GM21786 (cell line): ENCODE measurements around the gene TXNRD2.
"Not testable (repeated sequence)": the region's sequence is repeated elsewhere in the genome, so short reads cannot be mapped to it uniquely, and the experiment has no call there.

ENCODE experiments used
- ATAC-seq: cut with Tn5 transposase; IDR thresholded peaks from one replicate; pipeline ENCODE4 v1.9.1; 2021; ENCODE audit not compliant: unreplicated experiment

TXNRD2 gene

DNA sequence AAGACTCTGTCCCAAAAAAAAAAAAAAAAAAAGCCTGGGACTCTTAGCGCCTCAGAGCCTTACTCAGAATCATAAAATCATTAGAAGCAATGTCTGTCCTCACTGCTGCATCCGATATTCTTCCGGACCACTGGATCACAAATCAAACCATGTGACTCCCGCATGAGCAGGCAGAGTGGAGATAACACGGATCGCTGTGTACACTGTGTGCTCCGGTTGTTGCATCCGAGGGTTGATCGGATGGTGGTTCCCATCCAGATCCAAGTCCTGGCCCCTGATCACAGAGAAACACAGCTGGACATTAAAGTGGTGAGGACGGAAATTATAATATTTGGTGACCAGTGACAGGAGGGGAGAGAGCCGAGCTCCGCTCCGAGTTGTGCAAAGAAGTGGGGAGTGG, 9.7 kb upstream of the TXNRD2 start:
- no peak for ATAC-seq

DNA sequence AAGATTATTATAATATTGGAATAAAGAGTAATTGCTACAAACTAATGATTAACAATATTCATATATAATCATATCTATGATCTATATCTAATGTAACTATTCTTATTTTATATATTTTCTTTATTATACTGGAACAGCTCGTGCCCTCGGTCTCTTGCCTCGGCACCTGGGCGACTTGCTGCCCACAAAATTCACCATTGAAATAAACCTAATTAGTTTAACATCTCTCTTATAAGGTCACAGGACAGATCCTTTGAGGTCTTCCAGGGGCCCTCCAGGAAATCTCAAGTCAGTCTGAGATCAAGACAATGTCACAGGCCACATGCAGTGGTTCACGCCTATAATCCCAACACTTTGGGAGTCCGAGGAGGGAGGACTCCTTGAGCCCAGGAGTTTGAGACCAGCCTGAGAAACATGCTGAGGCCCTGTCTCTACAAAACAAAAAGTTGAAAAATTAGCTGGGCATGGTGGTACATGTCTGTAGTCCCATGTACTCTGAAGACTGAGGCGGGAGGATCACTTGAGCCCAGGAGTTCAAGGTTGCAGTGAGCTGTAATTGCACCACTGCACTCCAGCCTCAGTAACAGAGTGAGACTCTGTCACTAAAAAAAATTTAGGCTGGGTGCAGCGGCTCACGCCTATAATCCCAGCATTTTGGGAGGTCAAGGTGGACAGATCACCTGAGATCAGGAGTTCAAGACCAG, 6.6 kb upstream of the TXNRD2 start:
- no peak for ATAC-seq

DNA sequence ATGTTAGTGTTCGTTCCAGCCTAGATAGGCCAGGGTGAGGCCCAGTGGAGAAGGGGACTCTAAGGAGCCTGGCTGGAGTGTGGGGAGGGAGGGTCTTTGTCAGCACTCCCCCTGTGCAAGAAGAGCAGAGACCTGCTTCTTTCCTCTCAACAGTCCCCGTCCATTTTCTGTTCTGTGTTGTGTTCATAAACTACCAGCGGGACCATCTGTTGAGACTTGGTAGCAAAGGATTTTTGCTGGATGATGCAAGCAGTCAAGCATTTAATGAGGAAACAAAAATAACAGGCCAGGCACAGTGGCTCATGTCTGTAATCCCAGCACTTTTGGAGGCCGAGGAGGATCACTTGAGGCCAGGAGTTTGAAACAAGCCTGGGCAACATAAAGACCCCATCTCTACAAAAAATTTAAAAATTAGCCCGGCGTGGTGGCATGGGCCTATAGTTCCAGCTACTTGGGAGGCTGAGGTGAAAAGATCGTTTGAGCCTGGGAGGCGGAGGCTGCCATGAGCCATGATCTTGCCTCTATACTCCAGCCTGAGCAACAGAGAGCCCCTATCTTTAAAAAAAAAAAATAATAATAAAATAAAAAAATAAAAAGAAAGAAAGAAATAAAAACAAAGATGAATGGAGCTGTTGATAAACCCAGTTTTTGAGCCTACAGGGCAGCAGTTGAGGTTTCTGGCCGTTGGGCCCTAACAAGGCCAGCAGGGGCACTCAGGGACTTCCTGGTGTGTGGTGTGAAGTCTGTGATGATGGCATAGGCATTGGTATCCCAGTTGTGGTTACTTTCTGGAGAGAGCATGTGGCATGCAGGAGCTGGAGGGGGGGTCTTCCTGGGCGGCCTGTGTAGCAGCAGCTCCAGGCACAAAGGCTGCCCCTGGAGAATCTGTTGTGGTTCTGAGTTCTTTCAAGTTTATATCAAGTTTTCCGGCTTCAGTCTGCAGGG, 1.7 kb upstream of the TXNRD2 start:
- no peak for ATAC-seq

DNA sequence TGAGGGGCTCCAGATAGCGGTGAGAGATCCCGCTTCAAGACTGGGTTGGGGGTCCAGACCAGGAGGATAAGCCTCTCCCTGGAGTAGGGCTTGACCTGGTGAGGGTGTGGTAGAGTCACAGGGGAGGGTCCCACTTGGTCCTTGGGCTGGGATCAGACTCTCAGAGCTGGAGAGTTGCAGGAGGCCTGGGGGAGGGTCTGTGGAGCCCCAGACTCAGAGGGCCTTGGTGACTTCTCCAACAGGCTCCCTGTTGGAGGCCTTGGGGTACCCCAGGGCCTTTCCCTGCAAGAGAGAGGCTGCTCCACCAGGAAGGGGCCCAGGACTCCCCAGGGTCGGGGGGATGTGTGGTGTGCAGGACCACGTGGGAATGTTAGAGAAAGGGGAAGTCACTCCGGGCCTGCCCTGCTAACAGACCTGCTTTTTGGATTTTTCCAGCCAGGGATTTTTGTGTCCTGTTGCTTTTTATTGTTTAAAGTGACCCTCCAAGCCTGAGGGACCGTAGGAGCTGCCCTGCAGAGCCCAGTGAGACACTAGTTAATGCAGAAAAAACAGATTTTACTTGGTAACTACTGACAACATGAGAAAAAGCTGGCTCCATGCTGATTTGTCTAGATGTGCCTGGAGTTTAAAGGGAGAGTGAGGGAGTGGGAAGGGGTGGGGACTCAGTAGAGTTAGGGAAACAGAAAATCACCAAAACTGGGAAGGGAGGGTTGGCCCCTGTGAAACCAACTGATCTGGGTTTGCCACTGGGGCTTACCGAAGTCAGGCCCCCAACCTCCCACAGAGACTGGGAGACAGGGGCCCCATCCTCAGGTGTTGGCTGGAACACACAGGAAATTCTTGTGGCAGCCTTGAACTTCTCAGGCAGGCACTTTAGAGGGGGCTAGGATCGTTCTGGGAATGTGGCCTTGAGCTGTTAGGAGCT, 801 bp upstream of the TXNRD2 start:
- ATAC-seq = no peak

DNA sequence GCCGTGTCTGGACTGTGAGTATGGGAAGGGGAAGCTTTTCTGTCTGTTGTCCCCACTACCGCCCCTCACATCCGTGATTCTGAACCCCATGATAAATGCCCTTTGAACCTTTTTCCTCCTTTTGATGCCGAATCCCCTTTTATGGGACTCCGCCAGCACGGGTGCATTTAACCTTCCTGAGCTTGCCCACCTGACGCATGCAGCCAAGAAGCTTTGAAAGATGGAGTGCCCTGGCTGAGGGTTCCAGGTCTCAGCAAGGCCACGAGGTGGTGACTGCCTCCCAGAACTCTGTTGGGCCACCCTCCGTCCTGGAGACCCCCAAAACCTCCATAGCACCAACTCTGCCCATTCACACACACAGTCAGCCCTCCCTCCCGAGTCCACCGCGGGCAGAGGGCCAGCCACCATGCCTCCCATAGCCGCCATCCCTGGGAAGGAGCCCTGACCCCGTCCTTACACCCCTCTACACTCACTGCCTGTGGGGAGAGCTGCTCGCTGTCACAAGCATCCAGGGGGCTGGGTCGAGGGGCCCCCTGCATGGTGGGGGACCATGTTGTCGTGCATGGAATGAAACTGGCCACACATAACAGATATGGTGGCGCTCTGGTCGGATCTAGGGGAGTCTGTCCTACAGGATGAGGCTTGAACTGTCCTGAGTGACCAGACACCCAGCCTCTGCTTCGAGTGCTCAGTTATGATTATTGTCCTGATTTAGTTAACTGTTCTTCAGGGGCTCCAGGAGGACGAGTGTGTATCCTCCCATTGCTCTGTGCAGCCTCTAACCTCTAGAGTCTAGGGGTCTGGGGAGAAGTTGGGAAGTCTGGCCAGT, 868 bp downstream of the TXNRD2 start:
- no peak for ATAC-seq

DNA sequence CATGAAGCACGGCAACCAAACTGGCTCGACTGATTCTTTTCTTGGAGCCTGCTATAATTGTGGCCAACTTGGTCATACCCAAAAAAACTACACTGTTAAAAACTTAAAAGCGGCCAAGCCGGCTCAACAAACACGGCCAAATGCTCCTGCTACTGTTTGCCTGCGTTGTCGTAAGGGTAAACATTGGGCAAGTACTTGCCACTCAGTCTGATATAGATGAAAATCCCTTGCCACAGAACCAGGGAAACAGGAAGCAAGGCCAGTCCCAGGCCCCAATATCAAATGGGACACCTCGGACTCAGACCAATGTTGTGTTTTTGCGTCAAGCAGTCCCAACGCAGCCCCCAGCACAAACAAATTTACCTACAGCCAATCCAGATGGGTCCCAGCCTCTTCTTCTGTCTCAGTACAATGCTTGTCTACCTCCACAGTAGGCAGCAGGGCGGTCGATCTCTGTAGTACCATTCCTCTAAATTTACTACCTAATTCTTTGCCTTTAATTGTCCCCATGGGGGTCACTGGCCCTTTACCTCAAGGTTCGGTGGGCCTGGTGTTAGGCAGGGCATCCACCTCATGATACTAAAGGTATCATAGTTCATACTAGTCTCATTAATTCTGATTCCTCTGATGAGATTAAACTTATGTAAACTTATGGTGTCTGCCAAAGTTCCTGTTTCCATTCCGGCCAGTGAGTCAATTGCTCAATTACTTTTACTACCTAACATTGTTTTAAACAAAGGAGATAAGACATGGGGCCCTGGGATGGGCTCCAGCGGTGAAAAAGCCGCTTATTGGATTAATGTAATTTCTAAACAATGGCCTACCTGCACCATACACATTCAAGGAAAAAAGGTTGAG, 3.8 kb downstream of the TXNRD2 start:
- no peak for ATAC-seq

DNA sequence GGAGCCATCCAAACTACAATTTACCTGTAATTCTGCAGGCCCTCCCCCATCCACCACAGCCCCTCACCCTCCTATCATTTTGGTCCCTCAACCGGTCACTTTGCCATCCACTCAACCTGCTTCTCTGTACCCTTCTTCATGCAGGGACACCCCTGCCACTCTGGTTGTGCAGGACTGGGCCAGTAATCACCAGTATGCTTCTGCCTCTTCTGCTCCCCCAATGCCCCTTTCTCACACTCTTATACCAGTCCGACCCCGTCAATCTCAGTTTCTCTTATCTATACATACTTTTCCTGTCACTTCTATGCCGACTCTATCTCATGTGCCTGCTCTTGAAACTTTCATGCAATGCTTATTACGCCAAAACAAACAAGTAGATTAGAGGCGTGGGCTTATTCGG, 5.1 kb downstream of the TXNRD2 start:
- no peak for ATAC-seq

DNA sequence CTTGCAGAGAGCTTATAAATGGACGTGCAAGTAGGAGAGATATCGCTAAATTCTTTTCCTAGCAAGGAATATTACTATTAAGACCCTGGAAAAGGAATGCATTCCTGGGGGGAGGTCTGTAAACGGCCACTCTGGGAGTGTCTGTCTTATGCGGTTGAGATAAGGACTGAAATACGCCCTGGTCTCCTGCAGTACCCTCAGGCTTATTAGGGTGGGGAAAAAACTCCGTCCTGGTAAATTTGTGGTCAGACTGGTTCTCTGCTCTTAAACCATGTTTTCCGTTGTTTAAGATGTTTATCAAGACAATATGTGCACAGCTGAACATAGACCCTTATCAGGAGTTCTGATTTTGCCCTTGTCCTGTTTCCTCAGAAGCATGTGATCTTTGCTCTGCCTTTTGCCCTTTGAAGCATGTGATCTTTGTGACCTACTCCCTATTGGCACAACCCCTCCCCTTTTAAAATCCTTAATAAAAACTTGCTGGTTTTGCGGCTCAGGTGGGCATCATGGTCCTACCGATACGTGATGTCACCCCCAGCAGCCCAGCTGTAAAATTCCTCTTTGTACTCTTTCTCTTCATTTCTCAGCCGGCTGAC, 6.4 kb downstream of the TXNRD2 start:
- ATAC-seq = not testable (repeated sequence)

DNA sequence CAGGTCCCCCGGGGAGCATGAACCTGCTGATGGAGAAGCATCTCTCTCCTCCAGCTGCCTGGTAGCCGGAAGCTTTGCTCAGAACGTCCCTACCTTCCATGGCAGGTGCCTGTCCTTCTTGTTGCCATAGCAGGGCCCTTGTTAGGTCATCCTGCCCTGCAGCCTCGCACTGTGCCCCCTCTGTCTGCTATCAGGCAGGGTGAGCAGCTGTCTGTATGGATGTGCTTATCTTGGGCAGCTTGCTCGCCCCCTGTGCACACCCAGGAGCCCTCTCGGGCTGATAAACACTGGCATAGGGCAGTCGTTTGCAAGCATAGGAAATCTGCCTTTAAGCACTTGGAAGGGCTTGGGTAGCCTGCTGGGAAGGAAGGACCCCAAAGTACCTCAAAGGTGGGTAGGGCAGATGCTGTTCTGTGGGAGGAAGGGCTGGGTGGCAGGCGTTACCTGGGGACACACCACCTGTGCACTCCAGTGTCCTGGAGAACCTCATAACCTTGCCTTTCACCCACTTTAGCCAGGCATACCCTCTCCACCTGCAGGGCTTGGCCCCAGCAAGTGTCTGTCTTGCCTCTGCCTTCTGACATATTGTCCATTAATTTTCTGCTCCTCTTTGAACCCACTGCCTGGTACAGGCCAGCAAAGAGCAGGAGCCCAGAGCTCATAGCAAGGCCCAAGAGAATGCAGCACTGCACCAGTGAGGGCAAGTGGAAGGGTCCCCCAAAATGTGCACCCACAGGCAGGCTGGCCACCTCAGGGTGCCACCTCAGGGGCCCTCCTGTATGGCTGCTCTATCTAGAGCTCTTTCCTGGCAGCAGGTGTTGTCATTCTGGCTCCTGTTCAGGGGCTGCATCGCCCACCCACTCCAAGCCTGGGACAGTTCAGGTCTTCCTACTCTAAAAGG, 8.0 kb downstream of the TXNRD2 start:
- no peak for ATAC-seq

DNA sequence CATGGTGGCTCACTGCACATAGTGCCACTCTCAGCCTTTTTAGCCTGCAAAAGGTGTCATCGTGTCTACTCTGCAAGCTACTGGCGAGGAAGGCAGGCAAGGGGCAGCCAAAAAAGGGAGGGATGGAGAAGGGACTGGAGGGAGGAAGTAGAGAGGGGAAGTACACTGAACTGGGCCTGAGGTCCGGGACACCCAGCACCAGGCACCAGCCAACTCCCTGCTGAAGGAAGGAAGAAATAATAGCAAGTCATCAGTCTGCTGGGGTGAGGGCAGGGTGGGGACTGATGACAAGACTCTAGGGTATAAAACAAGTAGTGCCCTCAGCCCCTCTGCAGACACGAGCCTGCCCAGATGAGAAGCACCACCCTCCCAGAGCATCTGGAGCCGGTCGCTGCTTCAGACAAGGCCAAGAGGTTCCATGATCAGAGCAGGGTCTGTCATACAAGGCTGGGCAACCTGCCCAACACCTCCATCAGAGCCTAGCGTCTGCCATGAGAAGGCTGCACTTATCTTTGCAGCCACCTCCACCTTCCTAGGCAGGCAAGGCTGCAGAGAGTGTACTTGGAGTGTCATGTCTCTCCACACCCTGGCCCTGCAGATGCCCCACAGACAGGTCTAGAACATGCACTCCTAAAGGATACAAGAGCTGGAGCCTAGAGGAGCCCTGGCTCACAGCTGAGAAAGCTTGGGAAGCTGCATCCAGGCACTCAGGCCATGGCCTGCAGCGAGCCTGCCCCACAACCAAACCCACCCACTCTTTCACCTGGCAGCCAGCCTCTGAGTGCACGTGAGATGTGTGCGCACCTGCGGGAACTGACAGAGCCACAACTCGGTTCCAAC, 9.0 kb downstream of the TXNRD2 start:
- ATAC-seq = no peak

DNA sequence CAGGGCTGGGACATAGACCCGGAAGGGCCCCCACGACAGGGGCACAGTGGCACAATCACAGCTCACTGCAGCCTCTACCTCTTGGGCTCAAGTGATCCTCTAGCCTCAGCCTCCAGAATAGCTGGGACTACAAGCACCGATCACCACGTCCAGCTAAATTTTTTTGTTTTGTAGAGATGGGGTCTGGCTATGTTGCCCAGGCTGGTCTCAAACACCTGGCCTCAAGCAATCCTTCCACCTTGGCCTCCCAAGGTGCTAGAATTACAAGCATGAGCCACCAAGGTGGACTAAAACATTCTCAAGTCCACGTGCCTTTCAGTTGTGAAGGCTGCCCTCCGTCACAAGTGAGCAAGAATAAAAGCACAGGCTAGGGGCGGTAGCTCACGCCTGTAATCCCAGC, 10.1 kb downstream of the TXNRD2 start:
- ATAC-seq = no peak

DNA sequence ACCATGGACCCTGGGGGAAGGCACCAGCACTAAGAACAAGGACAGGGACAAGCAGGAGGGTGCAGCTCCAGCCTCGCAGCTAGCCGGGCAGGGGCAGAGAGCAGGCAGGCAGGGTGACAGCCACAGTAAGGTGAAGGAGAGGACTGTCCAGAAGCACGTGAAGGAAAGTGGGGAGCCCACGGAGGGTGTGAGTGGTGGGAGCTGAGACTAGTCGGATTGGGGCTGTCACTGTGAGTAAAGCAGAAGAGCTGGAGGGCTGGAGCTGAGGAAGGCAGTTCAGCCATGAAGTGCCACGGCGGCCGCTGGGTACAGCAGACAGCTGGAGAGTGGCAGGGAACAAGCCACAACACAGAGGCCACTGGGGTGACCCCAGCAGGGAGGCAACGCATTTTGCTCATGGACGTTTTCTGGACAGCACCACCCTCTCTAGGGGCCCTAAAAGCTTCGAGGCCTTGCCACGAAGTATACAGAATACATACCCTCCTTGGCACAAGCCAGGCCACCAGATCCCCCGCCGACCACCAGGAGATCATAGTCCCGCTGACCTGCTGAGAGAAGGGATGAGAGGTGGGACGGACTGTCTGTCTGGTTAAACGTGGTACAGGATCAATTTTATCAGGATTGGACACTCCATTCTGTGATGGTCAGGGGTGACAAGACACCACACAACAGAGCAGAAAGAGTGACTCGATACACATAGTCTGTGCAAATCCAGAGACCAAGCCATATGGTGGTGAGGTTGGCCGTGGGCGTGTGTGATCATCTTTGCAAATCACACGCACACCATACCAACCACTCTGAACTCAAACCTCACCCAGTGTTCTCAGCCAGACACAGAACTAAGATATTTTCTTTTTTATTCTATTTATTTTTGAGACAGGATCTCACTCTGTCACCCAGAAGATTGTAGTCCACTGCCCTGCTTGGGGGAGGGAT, 10.8 kb downstream of the TXNRD2 start:
- no peak for ATAC-seq

DNA sequence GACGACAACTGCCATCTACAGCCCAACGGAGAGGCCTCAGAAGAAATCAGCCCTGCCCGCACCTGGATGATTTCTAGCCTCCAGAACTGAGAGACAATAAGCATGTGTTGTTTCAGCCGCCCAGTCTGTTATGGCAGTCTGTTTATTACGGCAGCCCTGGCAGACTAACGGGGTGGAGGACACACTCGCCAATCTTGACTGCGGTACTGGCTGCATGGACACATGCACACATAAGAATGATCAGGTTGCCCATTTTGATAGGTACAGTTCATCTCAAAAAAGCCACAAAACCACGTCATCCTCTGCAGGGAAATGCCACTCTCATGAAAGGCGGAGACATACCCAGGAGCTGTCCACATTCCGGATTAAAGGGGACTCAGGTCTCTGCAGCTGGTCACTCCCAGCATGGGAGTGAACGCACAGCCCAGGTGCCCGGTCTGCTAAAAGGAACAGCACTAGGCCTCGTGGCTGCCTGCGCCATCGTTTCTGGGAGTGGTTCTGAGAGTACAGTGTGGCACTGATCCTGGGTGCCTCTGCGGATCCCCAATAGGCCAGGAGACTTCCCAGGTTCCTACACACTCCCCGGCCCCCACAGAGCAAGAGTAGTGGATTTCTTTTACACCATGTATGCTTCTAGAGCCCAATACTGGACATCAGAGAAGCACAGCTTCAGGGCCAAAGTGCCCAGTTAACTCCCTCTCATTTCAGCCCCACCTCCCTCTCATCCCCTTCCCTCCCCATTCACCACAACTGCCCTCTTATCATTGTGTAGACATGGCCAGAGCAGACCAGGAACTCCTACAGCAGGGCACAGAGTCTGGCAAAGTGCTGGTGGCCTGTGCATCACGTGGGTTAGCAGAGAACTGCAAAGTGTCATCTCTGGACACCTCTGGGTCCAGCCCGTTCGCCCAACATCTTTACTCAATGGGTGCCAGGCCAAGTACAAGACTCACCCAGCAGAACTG, 11.8 kb downstream of the TXNRD2 start:
- ATAC-seq = no peak

DNA sequence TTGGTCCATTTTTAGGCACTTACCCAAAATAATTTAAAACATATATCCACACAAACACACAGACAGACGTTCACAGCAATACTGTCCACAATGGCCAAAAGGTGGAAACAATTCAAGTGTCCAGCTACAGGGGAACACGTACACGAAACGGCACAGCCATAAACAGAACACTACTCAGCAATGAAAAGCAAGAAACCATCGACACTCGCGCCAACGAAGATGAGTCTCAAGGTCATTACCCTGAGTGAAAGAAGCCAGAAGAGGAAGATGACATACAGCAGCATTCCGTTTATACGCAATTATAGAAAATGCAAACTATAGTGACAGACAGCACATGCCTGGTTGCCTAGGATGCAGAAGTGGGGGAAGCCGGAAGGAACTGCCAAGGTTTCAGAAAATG, 13.4 kb downstream of the TXNRD2 start:
- ATAC-seq = no peak

DNA sequence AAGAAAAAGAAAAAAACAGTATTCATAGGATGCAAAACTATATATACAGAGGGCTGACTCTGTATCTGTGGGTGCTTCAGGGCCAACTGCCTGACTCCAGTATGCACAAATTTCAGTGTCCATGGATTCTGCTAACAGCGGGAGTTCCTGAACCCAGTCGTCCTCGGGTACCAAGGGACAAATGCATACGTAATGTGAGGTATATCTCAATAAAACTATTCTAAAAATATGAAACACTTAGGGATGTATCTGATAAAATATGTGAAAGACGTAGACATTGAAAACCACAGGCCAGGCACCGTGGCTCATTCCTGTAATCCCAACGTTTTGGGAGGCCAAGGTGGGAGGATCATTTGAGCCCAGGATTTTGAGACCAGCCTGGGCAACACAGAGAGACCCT, 13.9 kb downstream of the TXNRD2 start:
- ATAC-seq = no peak
